Lower lobe of right lung (tissue), 2 donors: ENCODE data around the gene NUP98. TPM values are rescaled to one million over a fixed set of nuclear protein-coding genes. Genes with fewer than 3 reads are reported as not detected.

ENCODE experiments used
- ATAC-seq, 2 donors: fragments of 200-7000 bp; cut with Tn5 transposase; one replicate each; pipeline ENCODE4 v1.9.1; 2020 to 2022; ENCODE audit warnings: mild to moderate bottlenecking in 2 of 2, moderate library complexity in 2 of 2
- DNase-seq: peaks from one replicate; pipeline ENCODE4 v3.0.0-alpha.2; 2020
- H3K27ac ChIP-seq: fragments of 200-600 bp; one replicate; pipeline ENCODE4 v1.8.0; 2022
- H3K27me3 ChIP-seq: fragments of 200-600 bp; one replicate; pipeline ENCODE4 v1.8.0; 2022; ENCODE audit warnings: low read depth
- H3K36me3 ChIP-seq: fragments of 200-600 bp; one replicate; pipeline ENCODE4 v1.8.0; 2022; ENCODE audit warnings: mild to moderate bottlenecking
- H3K4me1 ChIP-seq: fragments of 200-600 bp; one replicate; pipeline ENCODE4 v1.8.0; 2022
- H3K4me3 ChIP-seq: fragments of 200-600 bp; one replicate; pipeline ENCODE4 v1.8.0; 2022; ENCODE audit warnings: mild to moderate bottlenecking
- H3K9me3 ChIP-seq: fragments of 200-600 bp; one replicate; pipeline ENCODE4 v1.8.0; 2022
- intact Hi-C: fragments of 100-400 bp; cut with DNase I; formaldehyde crosslinking; loops from one replicate; pipeline ENCODE4 v1.11.0; 2022
- total RNA-seq: library from RNA; stranded (reverse); fragmentation: NEBNext Ultra II Directional; extraction: Animal tissue kit (Norgen Biotek cat#: 25700); gene quantifications from one replicate; pipeline ENCODE4 v1.2.1, GENCODE V29; 2021
- TF ChIP-seq, protein P1 (sequence below): fragments of 200-600 bp; IDR thresholded peaks from one replicate; pipeline ENCODE4 v1.8.0; 2022; ENCODE audit warnings: antibody characterized with exemption, mild to moderate bottlenecking
- donor health status: DM: no; HTN: yes; CAD: no; lungs with severe emphysema.

The NUP98 gene
- total RNA-seq, 1 donor from 2014 or later, result 62.3 TPM

DNA sequence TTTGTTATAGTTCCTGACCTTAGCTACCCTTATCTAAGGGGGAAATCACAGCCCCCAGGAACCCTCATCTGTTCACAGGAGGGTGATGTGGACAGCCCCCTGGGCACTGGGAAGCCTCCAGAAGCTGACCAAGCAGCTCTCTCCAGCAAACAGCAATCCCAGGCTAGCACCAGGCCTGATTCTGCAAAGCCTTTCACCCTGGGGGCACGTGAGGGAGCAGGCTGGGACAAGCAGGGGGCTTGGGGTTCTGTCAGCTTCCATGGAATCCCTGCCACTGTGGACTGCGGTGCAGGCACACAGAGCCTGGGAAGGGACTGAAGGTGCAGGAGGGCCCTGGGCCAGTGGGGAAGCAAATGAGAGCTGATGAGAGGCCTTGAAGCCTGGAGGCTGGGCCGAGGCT is 13.1 kb upstream of the NUP98 start:
- DNase-seq (no peak), ATAC-seq (no peak)
- Histone ChIP-seq H3K4me1 (peaks cover 11% of the 10 kb centered on the region), H3K9me3 (no peaks in the 10 kb centered on the region), H3K4me3 (no peak overlapping the region), H3K36me3 (no peaks in the 10 kb centered on the region), H3K27ac (no peak overlapping the region), H3K27me3 (no peaks in the 10 kb centered on the region)
- TF ChIP-seq, protein P1, sequence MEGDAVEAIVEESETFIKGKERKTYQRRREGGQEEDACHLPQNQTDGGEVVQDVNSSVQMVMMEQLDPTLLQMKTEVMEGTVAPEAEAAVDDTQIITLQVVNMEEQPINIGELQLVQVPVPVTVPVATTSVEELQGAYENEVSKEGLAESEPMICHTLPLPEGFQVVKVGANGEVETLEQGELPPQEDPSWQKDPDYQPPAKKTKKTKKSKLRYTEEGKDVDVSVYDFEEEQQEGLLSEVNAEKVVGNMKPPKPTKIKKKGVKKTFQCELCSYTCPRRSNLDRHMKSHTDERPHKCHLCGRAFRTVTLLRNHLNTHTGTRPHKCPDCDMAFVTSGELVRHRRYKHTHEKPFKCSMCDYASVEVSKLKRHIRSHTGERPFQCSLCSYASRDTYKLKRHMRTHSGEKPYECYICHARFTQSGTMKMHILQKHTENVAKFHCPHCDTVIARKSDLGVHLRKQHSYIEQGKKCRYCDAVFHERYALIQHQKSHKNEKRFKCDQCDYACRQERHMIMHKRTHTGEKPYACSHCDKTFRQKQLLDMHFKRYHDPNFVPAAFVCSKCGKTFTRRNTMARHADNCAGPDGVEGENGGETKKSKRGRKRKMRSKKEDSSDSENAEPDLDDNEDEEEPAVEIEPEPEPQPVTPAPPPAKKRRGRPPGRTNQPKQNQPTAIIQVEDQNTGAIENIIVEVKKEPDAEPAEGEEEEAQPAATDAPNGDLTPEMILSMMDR, result no peak
- intact Hi-C loops, result no loop called here

DNA sequence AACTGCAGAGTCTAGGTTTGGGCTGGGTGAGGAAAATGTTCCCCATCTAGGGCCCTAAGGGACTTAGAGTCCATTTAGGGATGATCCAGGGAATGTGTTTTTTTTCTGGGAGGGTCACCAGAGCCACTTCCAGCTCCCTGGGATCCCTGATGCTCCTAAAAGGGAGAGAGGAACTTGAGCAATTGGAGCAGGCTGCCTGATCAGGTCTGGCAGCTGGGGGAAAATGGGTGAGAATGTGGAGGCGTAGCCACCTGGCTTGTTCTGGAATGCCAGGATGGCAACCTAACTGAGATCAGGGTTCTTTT is 12.2 kb upstream of the NUP98 start:
- Histone ChIP-seq H3K9me3 (no peaks in the 10 kb centered on the region), H3K27ac (no peak overlapping the region), H3K27me3 (no peaks in the 10 kb centered on the region), H3K4me1 (peaks cover 11% of the 10 kb centered on the region), H3K36me3 (no peaks in the 10 kb centered on the region), H3K4me3 (no peak overlapping the region)
- ATAC-seq (no peak), DNase-seq (no peak)
- TF ChIP-seq, protein P1, result no peak
- intact Hi-C loops, result no loop called here

DNA sequence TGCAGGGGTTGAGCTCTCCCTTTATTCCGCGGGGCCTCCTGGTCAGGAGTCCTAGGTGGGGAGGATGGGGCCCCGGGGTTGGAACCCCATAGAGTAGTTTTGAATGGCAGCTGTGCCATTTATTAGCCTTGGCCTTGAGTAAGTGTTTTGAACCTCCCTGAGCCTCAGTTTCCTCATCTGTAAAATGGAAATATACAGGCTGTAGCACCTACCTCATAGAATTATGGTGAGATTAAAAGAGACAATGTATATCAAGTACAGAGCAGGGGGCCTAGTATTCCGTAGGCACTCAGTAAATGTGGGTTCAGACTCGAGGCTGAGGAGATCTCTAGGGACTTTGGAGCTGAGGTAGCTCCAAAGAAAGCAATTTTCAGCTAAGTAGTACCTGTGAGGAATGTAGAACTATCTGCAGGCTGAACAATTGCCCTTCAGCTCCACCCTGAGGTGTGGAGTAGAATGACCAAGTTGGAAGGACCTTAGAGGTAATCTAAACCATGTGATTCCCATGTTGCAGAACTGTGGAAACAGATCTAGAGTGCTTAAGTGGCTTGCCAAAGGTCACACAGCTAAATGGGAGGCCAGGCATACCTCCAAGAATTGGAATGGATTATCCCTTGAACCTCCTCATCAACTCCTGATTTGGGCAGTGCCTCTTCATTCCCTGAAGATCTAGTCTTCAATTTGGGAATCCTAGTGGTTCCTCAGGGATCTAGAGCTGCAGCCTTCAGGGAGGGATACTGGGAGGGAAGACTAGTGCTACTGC is 11.7 kb upstream of the NUP98 start:
- peaks cover 11% of the 10 kb centered on the region for H3K4me1 ChIP-seq
- H3K27me3 ChIP-seq, result no peaks in the 10 kb centered on the region
- intact Hi-C loops, result no loop called here
- peak overlapping the region; percentile 80 for H3K27ac ChIP-seq
- no peaks in the 10 kb centered on the region for H3K9me3 ChIP-seq
- ATAC-seq (peak; percentile 88 to 89), DNase-seq (no peak)
- TF ChIP-seq, protein P1, result peak; percentile 39
- H3K4me3 ChIP-seq, result peak overlapping the region; percentile 72
- H3K36me3 ChIP-seq, result no peaks in the 10 kb centered on the region

DNA sequence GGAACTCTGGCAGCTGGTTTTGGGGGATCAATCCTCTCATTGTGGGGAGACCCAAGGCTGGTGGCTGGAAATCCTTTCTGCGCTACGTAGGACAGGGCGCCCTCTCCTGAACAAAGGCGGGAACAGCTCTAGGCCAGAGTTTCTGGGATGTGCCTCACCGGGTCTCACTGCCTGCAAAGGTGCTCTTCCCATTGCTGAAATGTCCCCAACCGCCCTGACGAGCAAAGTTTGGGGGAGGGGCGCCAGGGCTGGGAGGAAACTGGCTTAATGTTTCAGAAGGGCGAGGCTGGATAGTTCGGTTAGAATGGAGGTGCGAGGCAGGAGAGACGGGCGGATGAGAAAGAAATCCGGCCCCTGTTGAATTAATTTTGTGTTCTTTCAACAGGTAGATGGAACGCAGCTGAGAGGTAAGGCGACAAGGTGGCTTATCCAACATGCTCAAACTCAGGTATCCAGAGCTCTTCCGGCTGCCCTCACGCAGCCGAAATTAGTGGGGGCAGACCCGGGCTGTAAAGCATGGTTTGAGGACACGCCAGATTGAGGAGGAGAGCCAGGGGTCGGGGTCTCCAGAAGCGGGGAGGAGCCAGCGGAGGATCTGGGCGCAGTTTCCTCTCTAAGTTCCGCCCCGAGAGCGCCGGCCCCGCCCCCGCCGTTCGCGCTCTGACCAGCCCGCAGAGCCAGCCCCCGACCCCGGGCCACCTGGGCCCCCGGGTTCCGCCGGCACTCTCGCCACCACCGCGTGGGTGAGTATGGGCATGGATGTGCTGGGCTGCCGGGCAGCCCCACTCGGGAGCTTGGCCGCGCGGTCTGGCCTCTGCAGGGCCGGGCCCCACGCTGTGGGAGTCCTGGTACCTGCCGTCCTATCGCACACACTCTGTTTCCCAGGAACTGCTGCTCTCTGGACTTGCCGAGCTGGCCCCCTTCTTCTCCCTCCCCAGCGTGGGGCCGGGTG is 10.8 kb upstream of the NUP98 start, which contains the start of gene PGAP2:
Gene PGAP2, plus strand, starts transcription at position 652 of the 952 bp plus-strand sequence. CDS start 2,700 bp downstream, outside the sequence.
- no peaks in the 10 kb centered on the region for H3K9me3 ChIP-seq
- DNase-seq (peak; percentile 83), ATAC-seq (peak; percentile 87 to 93)
- peak within 1 kb of the TSS; percentile 72 for H3K4me3 ChIP-seq
- TF ChIP-seq, protein P1, result peak; percentile 75
- intact Hi-C loops, result no loop called here
- peak within 1 kb of the TSS; percentile 80 for H3K27ac ChIP-seq
- peaks cover 11% of the 10 kb centered on the region for H3K4me1 ChIP-seq
- H3K27me3 ChIP-seq, result no peaks in the 10 kb centered on the region
- no peaks in the 10 kb centered on the region for H3K36me3 ChIP-seq

DNA sequence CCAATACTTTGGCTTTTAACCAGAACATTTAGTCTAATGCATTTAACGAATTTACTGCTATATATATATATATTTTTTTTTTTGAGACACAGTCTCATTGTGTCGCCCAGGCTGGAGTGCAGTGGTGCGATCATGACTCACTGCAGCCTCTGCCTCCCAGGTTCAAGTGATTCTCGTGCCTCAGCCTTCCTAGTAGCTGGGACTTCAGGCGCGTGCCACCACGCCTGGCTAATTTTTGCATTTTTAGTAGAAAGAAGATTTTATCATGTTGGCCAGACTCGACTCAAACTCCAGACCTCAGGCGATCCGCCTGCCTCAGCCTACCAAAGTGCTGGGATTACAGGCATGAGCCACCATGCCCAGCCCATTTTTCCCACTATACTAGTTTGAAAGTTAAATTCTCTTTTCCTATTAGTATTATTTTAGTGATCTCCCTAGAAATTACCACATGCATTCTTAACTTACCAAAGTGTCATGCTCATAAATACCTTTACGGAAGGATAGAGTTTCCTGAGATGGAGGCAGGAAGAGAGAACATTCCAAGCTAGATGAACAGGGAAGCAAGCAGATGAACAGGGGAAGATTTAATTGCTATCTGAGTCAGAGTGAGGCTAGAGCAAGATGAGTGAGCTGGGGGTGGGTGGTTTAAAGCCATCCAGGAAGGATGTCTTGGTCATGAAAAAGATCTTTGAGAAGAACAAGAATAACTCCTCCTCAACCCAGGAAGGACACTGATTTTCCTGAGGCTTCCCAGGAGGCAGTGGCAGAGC is 6.6 kb upstream of the NUP98 start:
- H3K9me3 ChIP-seq, result no peaks in the 10 kb centered on the region
- ATAC-seq (no peak), DNase-seq (no peak)
- no peaks in the 10 kb centered on the region for H3K36me3 ChIP-seq
- intact Hi-C loops, result no loop called here
- H3K4me1 ChIP-seq, result peaks cover 3% of the 10 kb centered on the region
- H3K27ac ChIP-seq, result no peak overlapping the region
- TF ChIP-seq, protein P1, result no peak
- no peaks in the 10 kb centered on the region for H3K27me3 ChIP-seq
- no peak overlapping the region for H3K4me3 ChIP-seq
